ENCODE results near the gene NCKAP5.

NCKAP5 gene

GRCh38 chr2:132871831-132872230, 696.4 kb downstream of the NCKAP5 start:
- TF ChIP-seq, protein P1, sequence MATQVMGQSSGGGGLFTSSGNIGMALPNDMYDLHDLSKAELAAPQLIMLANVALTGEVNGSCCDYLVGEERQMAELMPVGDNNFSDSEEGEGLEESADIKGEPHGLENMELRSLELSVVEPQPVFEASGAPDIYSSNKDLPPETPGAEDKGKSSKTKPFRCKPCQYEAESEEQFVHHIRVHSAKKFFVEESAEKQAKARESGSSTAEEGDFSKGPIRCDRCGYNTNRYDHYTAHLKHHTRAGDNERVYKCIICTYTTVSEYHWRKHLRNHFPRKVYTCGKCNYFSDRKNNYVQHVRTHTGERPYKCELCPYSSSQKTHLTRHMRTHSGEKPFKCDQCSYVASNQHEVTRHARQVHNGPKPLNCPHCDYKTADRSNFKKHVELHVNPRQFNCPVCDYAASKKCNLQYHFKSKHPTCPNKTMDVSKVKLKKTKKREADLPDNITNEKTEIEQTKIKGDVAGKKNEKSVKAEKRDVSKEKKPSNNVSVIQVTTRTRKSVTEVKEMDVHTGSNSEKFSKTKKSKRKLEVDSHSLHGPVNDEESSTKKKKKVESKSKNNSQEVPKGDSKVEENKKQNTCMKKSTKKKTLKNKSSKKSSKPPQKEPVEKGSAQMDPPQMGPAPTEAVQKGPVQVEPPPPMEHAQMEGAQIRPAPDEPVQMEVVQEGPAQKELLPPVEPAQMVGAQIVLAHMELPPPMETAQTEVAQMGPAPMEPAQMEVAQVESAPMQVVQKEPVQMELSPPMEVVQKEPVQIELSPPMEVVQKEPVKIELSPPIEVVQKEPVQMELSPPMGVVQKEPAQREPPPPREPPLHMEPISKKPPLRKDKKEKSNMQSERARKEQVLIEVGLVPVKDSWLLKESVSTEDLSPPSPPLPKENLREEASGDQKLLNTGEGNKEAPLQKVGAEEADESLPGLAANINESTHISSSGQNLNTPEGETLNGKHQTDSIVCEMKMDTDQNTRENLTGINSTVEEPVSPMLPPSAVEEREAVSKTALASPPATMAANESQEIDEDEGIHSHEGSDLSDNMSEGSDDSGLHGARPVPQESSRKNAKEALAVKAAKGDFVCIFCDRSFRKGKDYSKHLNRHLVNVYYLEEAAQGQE (IDR thresholded peaks at IDR 0.05; ENCODE audit: insufficient read depth in 1 of 2, low read depth in 2 of 2, low read length in 2 of 2) = no peak
- TF ChIP-seq FOXP2 (optimal IDR thresholded peaks at IDR 0.05; ENCODE audit: borderline replicate concordance, extremely low read depth, extremely low read length, insufficient read depth) = no peak
- no peak for TF ChIP-seq POLR2AphosphoS5 (IDR thresholded peaks at IDR 0.05; ENCODE audit: low read depth, low read length)
- TF ChIP-seq TAF1 (IDR thresholded peaks at IDR 0.05; ENCODE audit: borderline replicate concordance, insufficient read depth, low read length) = no peak
- TF ChIP-seq SIN3A (IDR thresholded peaks at IDR 0.05; ENCODE audit: borderline replicate concordance, insufficient read depth, low read length) = no peak

DNA sequence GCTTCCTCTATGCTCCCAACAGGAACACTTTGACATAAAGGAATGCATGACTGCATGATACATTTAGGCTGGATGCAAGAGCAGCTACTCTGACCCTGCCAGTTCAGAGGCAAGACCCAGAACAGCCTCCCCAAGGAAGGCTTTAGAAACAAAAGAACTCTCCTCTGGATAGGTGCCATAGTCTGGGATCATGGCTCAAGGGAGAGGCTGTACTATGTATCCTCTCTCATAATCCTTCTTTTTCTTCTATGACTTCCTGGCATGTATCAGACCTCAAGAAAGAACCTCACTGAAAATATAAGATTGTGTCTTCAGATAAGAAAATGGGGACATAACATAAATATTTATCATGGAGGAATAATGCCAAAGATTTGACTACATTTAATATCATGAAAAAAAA, 704.3 kb downstream of the NCKAP5 start:
- TF ChIP-seq, protein P1 (IDR thresholded peaks at IDR 0.05; ENCODE audit: insufficient read depth in 1 of 2, low read depth in 2 of 2, low read length in 2 of 2) = no peak
- TF ChIP-seq FOXP2 (optimal IDR thresholded peaks at IDR 0.05; ENCODE audit: borderline replicate concordance, extremely low read depth, extremely low read length, insufficient read depth) (no peak), SIN3A (IDR thresholded peaks at IDR 0.05; ENCODE audit: borderline replicate concordance, insufficient read depth, low read length) (no peak), TAF1 (IDR thresholded peaks at IDR 0.05; ENCODE audit: borderline replicate concordance, insufficient read depth, low read length) (no peak), POLR2AphosphoS5 (IDR thresholded peaks at IDR 0.05; ENCODE audit: low read depth, low read length) (no peak)

DNA sequence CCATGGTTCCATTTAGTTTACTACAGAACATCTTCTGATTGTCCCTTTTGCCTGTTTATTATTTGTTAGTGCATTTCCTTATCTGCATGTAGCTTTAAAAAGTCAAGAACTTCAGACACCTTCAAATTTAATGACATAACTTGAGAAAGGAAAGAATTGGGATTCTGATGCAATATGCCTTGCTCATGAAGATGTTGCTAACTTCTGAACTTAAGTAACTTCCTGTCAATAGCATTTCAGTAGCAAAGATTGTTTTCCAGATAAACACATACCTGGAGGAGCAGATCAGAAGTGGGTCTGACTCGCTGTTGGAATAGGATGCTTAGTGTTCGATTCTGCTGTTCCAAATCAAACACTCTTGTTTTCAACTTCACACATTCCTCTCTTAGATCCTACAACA, 708.0 kb downstream of the NCKAP5 start:
- TF ChIP-seq, protein P1 (IDR thresholded peaks at IDR 0.05; ENCODE audit: insufficient read depth in 1 of 2, low read depth in 2 of 2, low read length in 2 of 2) = no peak
- TF ChIP-seq POLR2AphosphoS5 (IDR thresholded peaks at IDR 0.05; ENCODE audit: low read depth, low read length) (no peak), SIN3A (IDR thresholded peaks at IDR 0.05; ENCODE audit: borderline replicate concordance, insufficient read depth, low read length) (no peak), TAF1 (IDR thresholded peaks at IDR 0.05; ENCODE audit: borderline replicate concordance, insufficient read depth, low read length) (no peak), FOXP2 (optimal IDR thresholded peaks at IDR 0.05; ENCODE audit: borderline replicate concordance, extremely low read depth, extremely low read length, insufficient read depth) (no peak)

- TF ChIP-seq SIN3A (IDR thresholded peaks at IDR 0.05; ENCODE audit: borderline replicate concordance, insufficient read depth, low read length) (no peak), POLR2AphosphoS5 (IDR thresholded peaks at IDR 0.05; ENCODE audit: low read depth, low read length) (no peak), FOXP2 (optimal IDR thresholded peaks at IDR 0.05; ENCODE audit: borderline replicate concordance, extremely low read depth, extremely low read length, insufficient read depth) (no peak), TAF1 (IDR thresholded peaks at IDR 0.05; ENCODE audit: borderline replicate concordance, insufficient read depth, low read length) (no peak)
- TF ChIP-seq, protein P1 (IDR thresholded peaks at IDR 0.05; ENCODE audit: insufficient read depth in 1 of 2, low read depth in 2 of 2, low read length in 2 of 2) = no peak
Measured at GRCh38 chr2:132859590-132859989, 708.7 kb downstream of the NCKAP5 start.

GRCh38 chr2:132857319-132857718, 710.9 kb downstream of the NCKAP5 start:
- TF ChIP-seq, protein P1 (IDR thresholded peaks at IDR 0.05; ENCODE audit: insufficient read depth in 1 of 2, low read depth in 2 of 2, low read length in 2 of 2) = no peak
- TF ChIP-seq TAF1 (IDR thresholded peaks at IDR 0.05; ENCODE audit: borderline replicate concordance, insufficient read depth, low read length) (no peak), FOXP2 (optimal IDR thresholded peaks at IDR 0.05; ENCODE audit: borderline replicate concordance, extremely low read depth, extremely low read length, insufficient read depth) (no peak), SIN3A (IDR thresholded peaks at IDR 0.05; ENCODE audit: borderline replicate concordance, insufficient read depth, low read length) (no peak), POLR2AphosphoS5 (IDR thresholded peaks at IDR 0.05; ENCODE audit: low read depth, low read length) (no peak)

All from PFSK-1 (cell line).